ENCODE results near the gene TBP.

DNA sequence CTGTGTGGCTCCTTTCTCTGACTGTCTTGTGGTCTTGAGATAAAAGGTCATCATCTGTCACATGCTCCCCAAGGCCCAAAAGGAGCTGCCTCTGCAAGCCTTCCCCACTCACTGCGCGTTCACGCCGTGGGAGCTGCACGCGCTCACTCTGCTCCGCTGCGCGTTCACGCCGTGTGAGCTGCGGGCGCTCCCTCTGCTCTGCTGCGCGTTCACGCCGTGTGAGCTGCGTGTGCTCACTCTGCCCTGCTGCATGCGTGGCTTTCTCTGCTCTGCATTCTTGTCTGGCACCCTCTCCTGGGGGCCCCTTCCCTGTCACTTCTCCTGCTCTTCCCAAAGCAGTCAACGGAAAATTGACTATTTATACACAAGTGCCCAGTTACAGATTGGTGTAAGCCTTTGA is 43.5 kb upstream of the TBP start:
- TF ChIP-seq, protein P1, sequence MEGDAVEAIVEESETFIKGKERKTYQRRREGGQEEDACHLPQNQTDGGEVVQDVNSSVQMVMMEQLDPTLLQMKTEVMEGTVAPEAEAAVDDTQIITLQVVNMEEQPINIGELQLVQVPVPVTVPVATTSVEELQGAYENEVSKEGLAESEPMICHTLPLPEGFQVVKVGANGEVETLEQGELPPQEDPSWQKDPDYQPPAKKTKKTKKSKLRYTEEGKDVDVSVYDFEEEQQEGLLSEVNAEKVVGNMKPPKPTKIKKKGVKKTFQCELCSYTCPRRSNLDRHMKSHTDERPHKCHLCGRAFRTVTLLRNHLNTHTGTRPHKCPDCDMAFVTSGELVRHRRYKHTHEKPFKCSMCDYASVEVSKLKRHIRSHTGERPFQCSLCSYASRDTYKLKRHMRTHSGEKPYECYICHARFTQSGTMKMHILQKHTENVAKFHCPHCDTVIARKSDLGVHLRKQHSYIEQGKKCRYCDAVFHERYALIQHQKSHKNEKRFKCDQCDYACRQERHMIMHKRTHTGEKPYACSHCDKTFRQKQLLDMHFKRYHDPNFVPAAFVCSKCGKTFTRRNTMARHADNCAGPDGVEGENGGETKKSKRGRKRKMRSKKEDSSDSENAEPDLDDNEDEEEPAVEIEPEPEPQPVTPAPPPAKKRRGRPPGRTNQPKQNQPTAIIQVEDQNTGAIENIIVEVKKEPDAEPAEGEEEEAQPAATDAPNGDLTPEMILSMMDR (IDR thresholded peaks at IDR 0.05): no peak
- no peak for TF ChIP-seq EZH2 (IDR thresholded peaks at IDR 0.05; ENCODE audit: borderline replicate concordance, insufficient read depth, low read depth, low read length, poor library complexity, severe bottlenecking)

Measured in B cell (primary cell).